Activated CD4-positive, CD25-positive, alpha-beta regulatory T cell treated with anti-CD3 and anti-CD28 coated beads, Interleukin-2, amount 50 U/mL, for 72 hours (primary cell): Measurements from ENCODE around the gene OSTN.
"Not testable (repeated sequence)": the region's sequence is repeated elsewhere in the genome, so short reads cannot be mapped to it uniquely, and the experiment has no call there.

Experiments
- DNase-seq: peaks from one replicate; pipeline ENCODE4 v3.0.0; 2021

OSTN gene

GRCh38 chr3:191235331-191236314, 36.6 kb downstream of the OSTN start:
- no peak for DNase-seq

DNA sequence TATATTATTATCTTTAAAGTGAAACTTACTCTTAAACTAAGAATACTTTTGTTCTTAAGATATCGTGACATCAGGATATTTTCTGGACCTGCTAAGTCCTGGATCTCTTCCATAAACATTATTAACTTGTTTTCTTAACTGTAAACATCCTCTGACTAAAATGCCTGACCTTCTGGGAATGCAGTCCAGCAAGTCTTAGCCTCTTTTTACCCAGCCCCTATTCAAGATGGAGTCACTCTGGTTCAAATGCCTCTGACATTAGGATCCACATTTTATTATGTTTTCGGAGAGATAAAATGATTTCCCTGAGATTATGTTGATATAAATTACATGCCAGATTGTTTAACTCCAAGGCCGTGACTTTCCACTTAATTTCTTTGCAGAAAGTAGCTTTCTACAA, 37.6 kb downstream of the OSTN start:
- no peak for DNase-seq

DNA sequence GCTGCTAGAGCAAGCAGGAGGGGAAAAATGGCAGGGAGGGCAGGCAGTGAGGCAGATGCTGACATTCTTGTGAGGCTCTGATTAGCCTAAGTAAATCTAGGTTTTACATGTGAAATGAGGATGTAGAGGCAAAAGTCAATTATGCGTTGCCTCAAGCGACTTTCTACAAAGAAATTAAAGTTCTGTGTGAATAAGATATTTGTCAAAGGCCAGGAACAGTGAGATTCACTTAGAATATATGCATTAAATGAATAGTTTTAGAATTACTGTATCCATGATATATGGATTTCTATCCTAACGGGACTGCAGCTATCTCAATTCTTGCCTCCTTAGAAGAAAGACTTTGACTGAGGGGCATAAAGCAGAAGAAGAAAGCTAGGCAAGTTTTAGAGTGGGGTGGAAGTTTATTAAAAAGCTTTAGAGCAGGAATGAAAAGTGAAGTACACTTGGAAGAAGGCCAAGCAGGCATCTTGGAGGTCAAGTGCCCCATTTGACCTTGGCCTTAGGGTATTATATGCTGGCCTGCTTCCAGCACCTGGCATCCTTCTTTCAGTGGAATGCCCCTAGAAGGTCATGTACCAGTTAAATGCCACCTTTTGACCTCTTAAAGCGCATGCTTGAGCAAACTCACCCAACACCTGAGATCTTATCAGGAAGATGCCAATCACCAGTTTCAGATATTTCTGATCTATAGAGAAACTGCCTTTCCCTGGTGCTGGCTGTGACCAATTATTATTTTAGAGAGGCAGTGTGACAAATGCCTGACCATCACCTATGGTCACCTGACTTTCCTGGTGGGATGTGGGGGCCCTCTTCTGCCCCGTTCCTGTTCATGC, 38.2 kb downstream of the OSTN start:
- no peak for DNase-seq

GRCh38 chr3:191238321-191238817, 39.3 kb downstream of the OSTN start:
- DNase-seq: no peak

GRCh38 chr3:191239407-191240031, 40.5 kb downstream of the OSTN start:
- no peak for DNase-seq

DNA sequence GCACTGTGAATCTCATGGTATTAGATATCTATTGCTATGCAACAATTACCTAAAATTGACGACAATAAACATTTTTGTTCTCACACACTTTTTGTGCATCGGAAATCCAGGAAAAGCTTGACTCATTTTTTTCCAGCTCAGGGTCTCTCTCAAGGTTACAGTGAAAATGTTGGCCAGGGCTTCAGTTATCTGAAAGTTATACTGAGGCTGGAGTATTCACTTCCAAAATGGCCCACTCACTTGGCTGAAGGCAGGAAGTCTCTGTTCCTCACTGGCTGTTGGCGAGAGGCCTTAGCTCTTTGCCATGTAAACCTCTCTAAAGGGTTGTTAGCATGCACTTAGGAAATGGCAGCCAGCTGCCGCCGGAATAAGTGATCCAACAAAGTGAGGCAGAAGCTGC, 41.4 kb downstream of the OSTN start:
- no peak for DNase-seq

DNA sequence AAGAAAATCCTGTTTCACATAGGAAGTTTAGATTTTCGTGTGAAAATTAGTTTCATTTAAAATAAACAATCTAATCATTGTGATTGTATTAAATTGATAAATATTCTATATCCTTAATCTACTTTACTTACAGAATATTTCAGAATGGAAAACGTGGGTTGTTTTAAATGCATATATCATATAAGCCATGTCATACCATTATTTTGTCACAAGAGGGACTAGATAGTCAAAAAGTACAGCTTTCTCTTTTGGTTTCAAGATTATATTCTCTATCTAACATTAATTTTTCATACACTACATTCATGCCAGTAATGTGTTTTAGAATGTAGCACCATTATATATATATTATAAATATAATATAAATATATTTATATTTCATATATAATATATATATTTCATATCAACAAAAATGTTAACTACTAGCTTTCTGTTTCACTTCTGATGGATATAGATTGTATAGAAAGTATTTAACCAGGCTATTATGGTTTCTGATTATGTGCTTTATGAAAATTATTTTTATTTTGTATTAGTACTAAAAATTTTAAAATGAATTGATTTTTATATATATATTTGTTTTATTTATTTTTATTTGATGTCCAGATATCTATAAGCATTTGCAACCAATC, 45.3 kb downstream of the OSTN start:
- DNase-seq: no peak

- not testable (repeated sequence) for DNase-seq
These were observed 47.0 kb downstream of the OSTN start for GRCh38 chr3:191246034-191246433.

DNA sequence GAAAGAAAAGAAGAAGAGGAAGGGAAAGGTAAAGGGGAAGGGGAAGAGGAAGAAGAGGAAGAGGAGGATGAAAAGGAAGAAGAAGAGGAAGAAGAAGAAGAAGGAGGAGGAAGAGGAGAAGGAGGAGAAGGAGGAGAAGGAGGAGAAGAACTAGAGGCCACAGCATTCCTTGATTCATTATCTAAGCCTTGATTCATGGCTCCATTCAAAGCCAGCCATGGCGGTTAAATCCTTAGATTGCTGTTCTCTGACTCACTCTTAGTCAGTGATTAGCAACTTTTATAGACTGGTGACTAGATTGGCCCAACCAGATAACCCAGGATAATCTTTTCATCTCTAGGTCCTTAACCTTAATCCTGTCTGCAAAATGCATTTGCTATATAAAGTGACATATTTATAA, 47.6 kb downstream of the OSTN start:
- no peak for DNase-seq

- no peak for DNase-seq
These were observed 54.2 kb downstream of the OSTN start for GRCh38 chr3:191253089-191253799.

- no peak for DNase-seq
These were observed 55.2 kb downstream of the OSTN start for GRCh38 chr3:191254098-191254873.

DNA sequence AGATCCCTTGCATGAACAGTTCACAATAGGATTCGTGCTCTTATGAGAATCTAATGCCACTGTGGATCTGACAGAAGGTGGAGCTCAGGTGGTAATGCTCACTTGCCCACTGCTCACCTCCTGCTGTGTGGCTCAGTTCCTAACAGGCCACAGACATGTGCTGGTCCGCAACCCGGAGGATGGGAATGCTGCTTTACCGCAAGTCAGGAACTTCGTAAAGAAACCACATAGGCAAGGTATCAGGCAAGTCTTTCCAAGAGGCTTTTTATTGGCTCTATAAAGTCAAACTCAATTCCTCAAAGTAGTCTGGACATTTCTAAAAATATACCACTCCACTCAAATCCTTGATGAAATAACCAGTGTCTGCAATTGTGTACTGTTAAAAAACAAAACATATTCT, 56.1 kb downstream of the OSTN start:
- no peak for DNase-seq

DNA sequence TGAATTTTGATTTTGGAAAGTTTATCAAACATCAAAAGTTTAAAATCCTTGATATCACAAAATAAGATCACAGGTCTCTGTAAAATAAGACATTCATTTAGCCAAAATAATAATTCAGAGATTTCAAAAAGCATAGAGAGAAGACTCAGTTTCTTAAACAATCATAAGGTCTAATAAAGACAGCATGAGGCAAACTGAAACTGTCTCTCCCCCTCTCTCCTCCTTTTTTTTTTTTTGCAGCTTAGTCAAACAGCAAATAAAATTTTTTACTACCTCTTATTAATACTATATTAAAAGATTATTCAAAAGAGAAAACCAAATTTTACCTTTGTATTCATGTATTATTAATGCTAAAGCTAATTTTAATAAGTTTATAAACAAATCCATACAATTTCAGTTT, 57.4 kb downstream of the OSTN start:
- no peak for DNase-seq

- no peak for DNase-seq
These were observed 58.2 kb downstream of the OSTN start for GRCh38 chr3:191257286-191257685.

DNA sequence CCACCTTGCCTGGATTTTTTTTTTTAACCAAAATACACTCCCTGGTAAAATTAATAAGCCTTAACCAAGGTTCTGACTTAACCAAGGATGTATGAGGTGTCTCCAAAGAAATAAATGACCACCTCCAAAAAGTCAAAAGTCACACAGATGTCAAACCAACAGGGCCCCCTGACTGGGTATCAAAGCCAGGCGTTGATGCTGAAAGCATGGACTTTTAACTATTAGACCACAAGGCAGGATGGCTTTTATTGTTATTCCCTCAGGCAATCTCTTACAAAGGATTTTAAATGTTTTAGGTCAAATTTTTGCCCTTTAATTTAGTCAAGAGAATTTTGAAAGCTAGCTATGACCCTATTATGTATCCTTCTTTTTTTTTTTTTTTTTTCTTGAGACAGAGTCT, 60.4 kb downstream of the OSTN start:
- no peak for DNase-seq

DNA sequence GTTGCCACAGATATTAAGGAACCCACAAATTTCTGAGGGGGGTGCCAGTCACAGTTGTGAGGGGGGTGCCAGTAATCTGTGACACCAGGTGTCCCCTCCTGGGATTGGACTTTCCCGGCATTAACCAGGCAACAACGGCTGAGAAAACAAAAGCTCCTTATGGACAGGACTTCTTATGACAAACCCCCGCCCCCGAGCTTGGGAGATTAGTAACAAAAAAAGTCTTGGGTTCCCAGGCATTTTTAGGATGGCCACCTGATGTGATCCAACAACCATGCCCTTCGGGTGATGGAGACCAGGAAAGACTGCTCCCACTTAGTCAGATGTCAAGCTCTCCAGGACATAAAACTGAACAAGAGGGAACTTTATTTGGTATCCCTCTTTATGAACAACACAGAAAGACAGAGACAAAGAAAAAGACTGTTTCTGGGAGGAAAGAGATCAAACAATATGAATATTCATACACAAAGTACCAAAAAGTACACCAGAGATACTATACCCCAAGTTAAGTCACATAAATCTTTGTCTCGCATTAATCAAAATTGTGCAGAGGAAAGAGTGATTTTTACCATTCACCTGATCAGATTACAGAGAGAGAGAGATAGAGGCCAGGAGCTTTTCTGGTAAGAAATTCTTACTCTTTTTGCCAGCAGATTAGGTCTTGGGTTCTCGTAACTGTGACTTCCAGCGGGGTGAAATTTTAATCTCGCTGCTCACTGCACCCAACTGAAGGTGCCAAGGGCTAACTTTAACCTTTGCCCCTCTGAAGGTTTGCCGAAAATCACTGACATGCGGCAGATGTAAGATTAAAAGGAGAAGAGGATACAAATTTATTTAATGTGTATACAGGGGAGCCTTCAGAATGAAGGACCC, 61.6 kb downstream of the OSTN start:
- DNase-seq: no peak

DNA sequence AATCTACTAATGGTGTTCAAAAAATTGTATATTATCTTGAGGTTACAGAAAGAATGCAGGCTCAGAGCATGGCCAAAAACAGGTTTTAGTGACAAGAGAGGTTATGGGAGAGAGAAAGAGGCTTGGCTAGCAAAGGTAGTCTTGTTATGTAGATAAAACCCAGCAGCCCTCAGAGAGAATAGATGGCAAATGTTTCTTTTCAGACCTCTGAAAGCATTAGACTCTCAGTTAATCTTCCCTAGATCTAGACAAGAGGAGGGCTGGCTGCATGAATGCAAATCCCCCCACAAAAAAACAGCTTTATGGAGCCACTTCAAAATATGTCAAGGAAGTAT, 62.2 kb downstream of the OSTN start:
- DNase-seq: no peak

- DNase-seq: no peak
These were observed 63.6 kb downstream of the OSTN start for GRCh38 chr3:191262650-191263049.

- DNase-seq: no peak
These were observed 64.3 kb downstream of the OSTN start for GRCh38 chr3:191263365-191263764.

GRCh38 chr3:191263850-191264249, 64.8 kb downstream of the OSTN start:
- DNase-seq: no peak
